Measurements from ENCODE around the gene SPACA7. TPM values are rescaled to one million over a fixed set of nuclear protein-coding genes. Genes with fewer than 3 reads are reported as not detected.
A peak's percentile ranks its signal among the peaks of the same experiment; 100 is the strongest.

The SPACA7 gene
- total RNA-seq, 1 donor from 2014 or later, result not detected

DNA sequence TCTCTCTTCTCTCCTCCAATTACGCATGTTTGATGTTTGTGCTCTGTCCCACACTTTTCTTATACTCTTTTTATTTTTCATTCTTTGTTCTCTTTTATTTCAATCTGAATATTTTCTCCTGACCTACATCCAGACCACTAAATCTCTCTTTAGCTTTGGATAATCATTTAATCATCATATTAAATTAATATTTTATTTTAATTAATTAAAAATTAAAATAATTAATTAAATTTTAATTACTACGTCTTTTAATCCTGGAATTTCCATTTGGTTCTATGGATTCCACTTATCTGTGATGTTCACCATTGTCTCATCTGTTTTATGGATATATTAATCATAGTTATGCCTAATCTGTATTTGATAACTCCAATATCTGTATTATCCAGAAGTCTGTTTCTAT, 62.4 kb downstream of the SPACA7 start:
- TF ChIP-seq, protein P1, sequence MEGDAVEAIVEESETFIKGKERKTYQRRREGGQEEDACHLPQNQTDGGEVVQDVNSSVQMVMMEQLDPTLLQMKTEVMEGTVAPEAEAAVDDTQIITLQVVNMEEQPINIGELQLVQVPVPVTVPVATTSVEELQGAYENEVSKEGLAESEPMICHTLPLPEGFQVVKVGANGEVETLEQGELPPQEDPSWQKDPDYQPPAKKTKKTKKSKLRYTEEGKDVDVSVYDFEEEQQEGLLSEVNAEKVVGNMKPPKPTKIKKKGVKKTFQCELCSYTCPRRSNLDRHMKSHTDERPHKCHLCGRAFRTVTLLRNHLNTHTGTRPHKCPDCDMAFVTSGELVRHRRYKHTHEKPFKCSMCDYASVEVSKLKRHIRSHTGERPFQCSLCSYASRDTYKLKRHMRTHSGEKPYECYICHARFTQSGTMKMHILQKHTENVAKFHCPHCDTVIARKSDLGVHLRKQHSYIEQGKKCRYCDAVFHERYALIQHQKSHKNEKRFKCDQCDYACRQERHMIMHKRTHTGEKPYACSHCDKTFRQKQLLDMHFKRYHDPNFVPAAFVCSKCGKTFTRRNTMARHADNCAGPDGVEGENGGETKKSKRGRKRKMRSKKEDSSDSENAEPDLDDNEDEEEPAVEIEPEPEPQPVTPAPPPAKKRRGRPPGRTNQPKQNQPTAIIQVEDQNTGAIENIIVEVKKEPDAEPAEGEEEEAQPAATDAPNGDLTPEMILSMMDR (conservative IDR thresholded peaks at IDR 0.05), result no peak
- Mint-ChIP-seq H3K36me3 (no peaks in the 10 kb centered on the region), H3K27me3 (peaks cover 33% of the 10 kb centered on the region), H3K4me3 (no peak overlapping the region), H3K27ac (no peak overlapping the region), H3K9me3 (peaks cover 6% of the 10 kb centered on the region), H3K4me1 (ENCODE audit: unreplicated experiment) (no peaks in the 10 kb centered on the region)
- no peak for DNase-seq (ENCODE audit: extremely low spot score, unreplicated experiment)

DNA sequence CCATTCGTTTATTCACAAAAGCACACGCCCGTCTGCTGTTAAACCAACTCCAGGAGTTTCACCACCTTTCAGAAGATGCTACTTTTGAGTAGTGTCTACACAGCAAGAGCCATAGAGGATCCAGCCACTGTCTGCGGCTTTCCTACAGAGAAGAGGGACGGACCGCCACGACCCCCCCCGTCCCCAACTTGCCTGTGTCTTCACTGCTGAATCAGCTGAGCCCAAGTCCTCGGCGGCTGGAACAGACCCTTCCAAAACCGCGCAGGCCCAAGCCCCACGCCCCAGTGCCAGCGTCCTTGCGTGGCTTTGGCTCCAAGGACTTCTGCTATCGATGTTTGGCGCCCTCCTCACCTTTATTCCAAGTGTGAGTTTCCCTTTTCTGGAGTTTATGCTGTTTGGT, 65.1 kb downstream of the SPACA7 start:
- Mint-ChIP-seq H3K9me3 (peaks cover 6% of the 10 kb centered on the region), H3K4me3 (no peak overlapping the region), H3K27ac (no peak overlapping the region), H3K36me3 (no peaks in the 10 kb centered on the region), H3K4me1 (ENCODE audit: unreplicated experiment) (no peaks in the 10 kb centered on the region), H3K27me3 (peaks cover 43% of the 10 kb centered on the region)
- TF ChIP-seq, protein P1 (conservative IDR thresholded peaks at IDR 0.05), result no peak
- no peak for DNase-seq (ENCODE audit: extremely low spot score, unreplicated experiment)

DNA sequence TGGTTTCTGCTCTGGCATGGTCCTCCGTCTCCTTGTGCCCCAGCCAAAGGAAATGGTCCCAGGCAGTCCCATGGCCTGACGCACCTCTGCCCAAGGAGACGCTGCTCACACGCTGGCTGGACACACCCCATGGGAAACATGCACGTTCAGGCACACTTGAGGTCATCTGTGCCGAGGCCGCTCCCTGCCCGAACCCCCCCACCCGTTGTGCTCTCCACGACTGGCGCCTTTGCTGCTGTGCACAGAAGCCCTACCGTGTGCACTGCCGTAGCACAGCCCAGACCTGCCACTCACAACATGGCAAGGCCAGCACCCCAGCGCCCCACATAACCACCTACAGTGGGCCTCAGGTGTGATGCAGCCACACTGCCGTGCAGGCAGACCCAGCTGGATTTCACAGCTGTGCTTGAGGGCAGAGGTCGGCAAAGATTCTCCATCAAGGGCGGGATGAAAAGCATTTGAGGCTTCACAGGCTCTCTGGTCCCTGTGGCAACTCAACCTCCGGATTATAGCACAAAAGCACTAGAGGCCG, 65.7 kb downstream of the SPACA7 start:
- no peaks in the 10 kb centered on the region for H3K4me1 Mint-ChIP-seq (ENCODE audit: unreplicated experiment)
- peaks cover 6% of the 10 kb centered on the region for H3K9me3 Mint-ChIP-seq
- H3K36me3 Mint-ChIP-seq, result no peaks in the 10 kb centered on the region
- TF ChIP-seq, protein P1 (conservative IDR thresholded peaks at IDR 0.05), result no peak
- H3K4me3 Mint-ChIP-seq, result no peak overlapping the region
- H3K27me3 Mint-ChIP-seq, result peaks cover 37% of the 10 kb centered on the region
- no peak for DNase-seq (ENCODE audit: extremely low spot score, unreplicated experiment)
- H3K27ac Mint-ChIP-seq, result no peak overlapping the region

DNA sequence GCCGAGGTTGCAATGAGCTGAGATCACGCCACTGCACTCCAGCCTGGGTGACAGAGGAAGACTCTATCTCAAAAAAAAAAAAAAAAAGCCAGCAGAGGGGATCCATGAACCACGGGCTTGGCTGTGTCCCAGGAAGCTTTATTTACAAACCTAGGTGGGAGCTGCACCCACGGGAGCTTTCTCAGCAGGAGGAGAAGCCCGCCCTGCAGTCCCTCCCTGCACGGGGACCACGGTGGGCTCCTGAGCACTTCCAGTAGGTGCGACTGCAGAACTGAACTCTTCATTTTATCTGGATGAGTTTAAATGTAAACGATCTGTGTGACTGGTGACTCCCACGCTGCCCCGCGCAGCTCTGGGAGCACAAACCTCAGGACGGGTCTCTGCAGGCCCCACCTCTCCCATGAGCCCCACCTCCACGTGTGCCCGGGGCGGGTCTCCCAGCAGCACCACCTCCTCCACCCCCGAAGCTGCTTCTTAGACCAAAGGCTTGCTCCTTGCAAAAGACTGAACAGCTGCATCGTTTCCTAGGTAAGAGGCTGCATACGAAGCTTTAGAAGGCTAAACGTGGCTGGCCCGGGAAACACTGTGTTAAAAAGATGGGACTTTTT, 66.4 kb downstream of the SPACA7 start:
- no peak overlapping the region for H3K27ac Mint-ChIP-seq
- peaks cover 40% of the 10 kb centered on the region for H3K27me3 Mint-ChIP-seq
- H3K4me1 Mint-ChIP-seq (ENCODE audit: unreplicated experiment), result no peaks in the 10 kb centered on the region
- no peak overlapping the region for H3K4me3 Mint-ChIP-seq
- peaks cover 6% of the 10 kb centered on the region for H3K9me3 Mint-ChIP-seq
- H3K36me3 Mint-ChIP-seq, result no peaks in the 10 kb centered on the region
- no peak for DNase-seq (ENCODE audit: extremely low spot score, unreplicated experiment)
- TF ChIP-seq, protein P1 (conservative IDR thresholded peaks at IDR 0.05), result no peak

DNA sequence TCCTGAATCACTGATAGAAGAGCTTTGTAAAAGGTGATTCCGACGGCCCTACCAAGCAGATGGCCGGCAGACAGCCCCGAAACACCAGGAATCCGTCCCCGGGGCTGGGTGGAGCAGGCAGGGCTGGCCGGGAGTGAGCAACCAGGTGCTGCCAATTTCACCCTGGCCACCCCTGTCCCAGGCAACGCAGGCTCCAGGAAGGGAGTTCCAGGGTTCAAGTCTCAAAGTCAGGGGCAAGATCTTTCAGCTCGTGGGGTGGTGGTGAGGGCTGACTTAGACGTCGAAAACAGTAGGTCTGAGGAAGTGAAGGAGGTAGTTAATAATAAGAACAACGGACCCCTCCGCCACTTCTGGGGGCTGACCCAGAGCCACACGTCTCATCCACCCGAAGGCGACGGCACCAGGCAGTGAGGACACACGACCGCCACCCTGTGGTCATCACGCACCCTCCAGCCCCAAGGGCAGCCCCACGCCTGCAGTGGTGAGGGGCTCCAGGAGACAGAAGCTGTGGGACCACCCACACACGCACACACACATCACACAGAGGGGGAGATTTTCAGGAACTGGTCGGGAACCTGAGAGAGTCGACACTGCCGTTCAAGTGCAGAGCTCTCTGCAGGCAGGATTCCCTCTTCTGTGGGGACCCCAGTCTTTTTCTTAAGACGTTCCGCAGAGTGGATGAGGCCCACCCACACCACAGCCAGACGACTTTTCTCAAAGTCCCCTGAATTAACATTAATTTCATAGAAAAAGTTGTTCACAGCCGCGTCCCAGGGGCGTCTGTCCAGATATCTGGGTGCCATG, 67.2 kb downstream of the SPACA7 start:
- no peak for DNase-seq (ENCODE audit: extremely low spot score, unreplicated experiment)
- no peaks in the 10 kb centered on the region for H3K36me3 Mint-ChIP-seq

More for the DNA sequence above, 67.2 kb downstream of the SPACA7 start:
- H3K4me3 Mint-ChIP-seq, result no peak overlapping the region
- H3K27ac Mint-ChIP-seq, result no peak overlapping the region
- H3K4me1 Mint-ChIP-seq (ENCODE audit: unreplicated experiment), result no peaks in the 10 kb centered on the region
- peaks cover 40% of the 10 kb centered on the region for H3K27me3 Mint-ChIP-seq
- TF ChIP-seq, protein P1 (conservative IDR thresholded peaks at IDR 0.05), result peak; percentile 57
- peaks cover under 1% of the 10 kb centered on the region for H3K9me3 Mint-ChIP-seq
